H1 (cell line): ENCODE results near the gene C7orf25. TPM values are rescaled to one million over a fixed set of nuclear protein-coding genes. Genes with fewer than 3 reads are reported as not detected.

Experiments used
- CTCF ChIA-PET: fragments of 300-600 bp; sonication (Branson Sonifier 250); formaldehyde crosslinking; loops from one replicate; lab custom pipeline; 2021; ENCODE audit not compliant: partially characterized antibody; lab: Charles Lee
- POLR2A ChIA-PET: fragments of 300-600 bp; sonication (Branson Sonifier 250); formaldehyde crosslinking; loops from one replicate; lab custom pipeline; 2021; ENCODE audit warnings: inconsistent platforms; ENCODE audit not compliant: partially characterized antibody; lab: Charles Lee
- DNase-seq, 2 experiments: peaks; one replicate each; pipeline versions ENCODE4 v3.0.0 to v3.0.0-alpha.2; 2010 to 2022; ENCODE audit warnings: low spot score in 2 of 2, low read depth in 1 of 2, mixed read lengths in 1 of 2
- FAIRE-seq: peaks from 2 replicates; lab custom pipeline; 2011; peaks lifted over from hg19 to GRCh38; lab: Jason Lieb, UNC
- H2AFZ ChIP-seq: 2 replicates; pipeline ENCODE4 v1.8.1; 2012; ENCODE audit warnings: low read length, inconsistent platforms
- H2AK5ac ChIP-seq: 2 replicates; pipeline ENCODE4 v1.6.1; 2013; ENCODE audit warnings: low read depth, low read length
- H2BK120ac ChIP-seq: replicated peaks from 2 replicates; pipeline ENCODE3; 2013; ENCODE audit warnings: low read depth, low read length, inconsistent platforms
- H2BK12ac ChIP-seq: 2 replicates; pipeline ENCODE4 v1.6.1; 2013; ENCODE audit warnings: low read depth, low read length
- H2BK15ac ChIP-seq: 2 replicates; pipeline ENCODE4 v1.6.1; 2013; ENCODE audit warnings: low read length
- H2BK20ac ChIP-seq: 2 replicates; pipeline ENCODE4 v1.6.1; 2013; ENCODE audit warnings: low read length
- H2BK5ac ChIP-seq: 2 replicates; pipeline ENCODE4 v1.6.1; 2013; ENCODE audit warnings: low read depth, low read length
- H3K14ac ChIP-seq: 2 replicates; pipeline ENCODE4 v1.6.1; 2013; ENCODE audit warnings: inconsistent platforms; ENCODE audit not compliant: insufficient read length
- H3K18ac ChIP-seq: 2 replicates; pipeline ENCODE4 v1.6.1; 2013; ENCODE audit warnings: low read length; ENCODE audit errors: extremely low read depth
- H3K23ac ChIP-seq: 2 replicates; pipeline ENCODE4 v1.6.1; 2013; ENCODE audit warnings: inconsistent platforms; ENCODE audit not compliant: insufficient read length
- H3K23me2 ChIP-seq: 2 replicates; pipeline ENCODE4 v1.6.1; 2013; ENCODE audit warnings: low read depth, low read length
- H3K27ac ChIP-seq: 2 replicates; pipeline ENCODE4 v1.6.1; 2011; ENCODE audit warnings: low read depth, low read length, inconsistent platforms
- H3K27me3 ChIP-seq, 4 experiments: replicated peaks in 1 of 4; 1 replicate in 1 of 4; 2 replicates in 3 of 4; pipeline versions ENCODE4 v1.6.1 to v1.8.1; 2011 to 2013; ENCODE audit warnings: low read length in 3 of 4, mild to moderate bottlenecking in 3 of 4, inconsistent platforms in 2 of 4, mixed read lengths in 2 of 4, moderate library complexity in 1 of 4; ENCODE audit not compliant: control insufficient read depth in 3 of 4, insufficient read depth in 3 of 4; ENCODE audit errors: extremely low read depth in 1 of 4
- H3K36me3 ChIP-seq, 4 experiments: 2 replicates each; pipeline versions ENCODE4 v1.6.1 to v1.8.1; 2011 to 2013; ENCODE audit warnings: mild to moderate bottlenecking in 4 of 4, low read length in 3 of 4, moderate library complexity in 2 of 4, control low read depth in 1 of 4, inconsistent platforms in 1 of 4; ENCODE audit not compliant: insufficient read depth in 4 of 4, control insufficient read depth in 2 of 4
- H3K4ac ChIP-seq: replicated peaks from 2 replicates; pipeline ENCODE3; 2013; ENCODE audit warnings: low read length, low read depth, mixed read lengths, inconsistent platforms; ENCODE audit not compliant: insufficient read length
- H3K4me1 ChIP-seq, 4 experiments: replicated peaks in 1 of 4; 1 replicate in 1 of 4; 2 replicates in 3 of 4; pipeline versions ENCODE4 v1.6.1 to v1.8.1; 2011 to 2013; ENCODE audit warnings: low read length in 3 of 4, inconsistent platforms in 2 of 4, mixed read lengths in 1 of 4; ENCODE audit not compliant: insufficient read depth in 4 of 4, control insufficient read depth in 3 of 4
- H3K4me2 ChIP-seq, 2 experiments: 2 replicates each; pipeline versions ENCODE4 v1.6.1 to v1.8.1; 2011 to 2013; ENCODE audit warnings: low read depth in 2 of 2, low read length in 2 of 2, control low read depth in 1 of 2, inconsistent platforms in 1 of 2, mild to moderate bottlenecking in 1 of 2; ENCODE audit not compliant: insufficient read depth in 1 of 2
- H3K4me3 ChIP-seq, 4 experiments: fragments of 200-600, 300-600 bp in 1 of 4; sonication (generic), shearing (Covaris generic), sonication (Bioruptor Twin) in 1 of 4; 2 replicates each; pipeline versions ENCODE4 v1.5.1 to v1.8.1; 2011 to 2016; ENCODE audit warnings: low read length in 4 of 4, low read depth in 3 of 4, control low read depth in 2 of 4, inconsistent platforms in 2 of 4, mild to moderate bottlenecking in 2 of 4, mixed read lengths in 1 of 4, moderate library complexity in 1 of 4; ENCODE audit not compliant: insufficient read depth in 2 of 4; ENCODE audit errors: extremely low read depth in 1 of 4
- H3K56ac ChIP-seq: replicated peaks from 2 replicates; pipeline ENCODE3; 2013; ENCODE audit warnings: low read depth, mild to moderate bottlenecking, mixed read lengths, low read length, inconsistent platforms; ENCODE audit not compliant: insufficient read length
- H3K79me1 ChIP-seq: 2 replicates; pipeline ENCODE4 v1.6.1; 2013; ENCODE audit warnings: low read depth, low read length, control low read depth
- H3K79me2 ChIP-seq, 2 experiments: 2 replicates each; pipeline versions ENCODE4 v1.6.1 to v1.8.1; 2012 to 2013; ENCODE audit warnings: low read length in 2 of 2, mild to moderate bottlenecking in 2 of 2, inconsistent platforms in 1 of 2; ENCODE audit not compliant: insufficient read depth in 2 of 2, control insufficient read depth in 1 of 2
- H3K9ac ChIP-seq, 4 experiments: replicated peaks in 1 of 4; 1 replicate in 1 of 4; 2 replicates in 3 of 4; pipeline versions ENCODE4 v1.6.1 to v1.8.1; 2011 to 2013; ENCODE audit warnings: low read depth in 3 of 4, low read length in 3 of 4, control low read depth in 2 of 4, mild to moderate bottlenecking in 2 of 4, moderate library complexity in 2 of 4, inconsistent platforms in 1 of 4; ENCODE audit errors: extremely low read depth in 1 of 4
- H3K9me3 ChIP-seq, 2 experiments: 2 replicates each; pipeline versions ENCODE4 v1.6.1 to v1.8.1; 2012 to 2013; ENCODE audit warnings: mild to moderate bottlenecking in 2 of 2, moderate library complexity in 2 of 2, control low read depth in 1 of 2, inconsistent platforms in 1 of 2, low read depth in 1 of 2, low read length in 1 of 2, mixed read lengths in 1 of 2; ENCODE audit not compliant: insufficient read depth in 2 of 2
- H4K20me1 ChIP-seq, 2 experiments: replicated peaks in 1 of 2; 2 replicates each; pipeline versions ENCODE3 to v1.8.1; 2011 to 2013; ENCODE audit warnings: inconsistent platforms in 2 of 2, low read length in 2 of 2, mild to moderate bottlenecking in 1 of 2; ENCODE audit not compliant: insufficient read depth in 2 of 2, control insufficient read depth in 1 of 2
- H4K5ac ChIP-seq: 2 replicates; pipeline ENCODE4 v1.6.1; 2013; ENCODE audit warnings: low read length, low read depth, mixed read lengths, inconsistent platforms; ENCODE audit not compliant: insufficient read length
- H4K8ac ChIP-seq: 2 replicates; pipeline ENCODE4 v1.8.0; 2013; ENCODE audit warnings: mild to moderate bottlenecking, moderate library complexity, low read length, inconsistent platforms; ENCODE audit not compliant: insufficient read depth; ENCODE audit errors: extremely low read depth
- H4K91ac ChIP-seq: replicated peaks from 2 replicates; pipeline ENCODE3; 2013; ENCODE audit warnings: low read length, mixed read lengths, inconsistent platforms; ENCODE audit not compliant: insufficient read length
- BACH1 ChIP-seq: IDR thresholded peaks from 2 replicates; pipeline ENCODE4 v1.6.1; 2012; ENCODE audit warnings: low read length, improper control_type of control experiment
- BRCA1 ChIP-seq: IDR thresholded peaks from 2 replicates; pipeline ENCODE4 v1.6.1; 2012; ENCODE audit warnings: low read depth, low read length, improper control_type of control experiment
- CBX5 ChIP-seq: fragments of 300-800, 300-1000 bp; sonication (generic); IDR thresholded peaks from 2 replicates; pipeline ENCODE4 v1.7.1; 2016; ENCODE audit warnings: antibody characterized with exemption, low read length, low read depth
- CHD1 ChIP-seq: IDR thresholded peaks from 2 replicates; pipeline ENCODE4 v1.6.1; 2012; ENCODE audit warnings: low read depth, low read length, improper control_type of control experiment
- EZH2 ChIP-seq: fragments of 200-600 bp; sonication (generic); IDR thresholded peaks from 2 replicates; pipeline ENCODE4 v1.7.1; 2012; ENCODE audit warnings: low read depth, mild to moderate bottlenecking, moderate library complexity, low read length, inconsistent platforms; ENCODE audit not compliant: severe bottlenecking
- KDM5A ChIP-seq: fragments of 200-600 bp; IDR thresholded peaks from 2 replicates; pipeline ENCODE4 v1.7.1; 2012; ENCODE audit warnings: mild to moderate bottlenecking, low read length, inconsistent platforms, mixed read lengths
- RBBP5 ChIP-seq: IDR thresholded peaks from 2 replicates; pipeline ENCODE4 v1.7.1; 2012; ENCODE audit warnings: low read depth, mild to moderate bottlenecking, inconsistent platforms, low read length, moderate library complexity, borderline replicate concordance
- SIRT6 ChIP-seq: IDR thresholded peaks from one replicate; pipeline ENCODE4 v1.7.1; 2012; ENCODE audit warnings: low read length, inconsistent platforms
- SP4 ChIP-seq: IDR thresholded peaks from 2 replicates; pipeline ENCODE4 v1.6.1; 2012; ENCODE audit warnings: low read length, inconsistent platforms
- WGBS, 2 experiments: shearing (Covaris generic) in 1 of 2; methylation state at CpG; one replicate each; pipeline versions ENCODE4 v1.1.6 to v1.1.7; 2013 to 2015; ENCODE audit warnings: low lambda C conversion rate in 2 of 2, mixed read lengths in 2 of 2, inconsistent platforms in 1 of 2, low coverage in 1 of 2, missing lambda C conversion rate in 1 of 2; ENCODE audit not compliant: insufficient replicate concordance in 2 of 2, insufficient coverage in 1 of 2, insufficient read length in 1 of 2; ENCODE audit errors: extremely low coverage in 1 of 2, missing lambda C conversion rate in 1 of 2; 5-methylcytosine and 5-hydroxymethylcytosine counted together
- polyA plus RNA-seq, 7 experiments: library from polyadenylated mRNA; depleted of rRNA in 3 of 7; stranded (reverse) in 5 of 7; unstranded in 2 of 7; fragments of >200 nt in 5 of 7; fragments of 200-250 nt in 2 of 7; gene quantifications; 1 replicate in 5 of 7; 2 replicates in 1 of 7; 4 replicates in 1 of 7; pipeline versions ENCODE4 v1.2.1 to v1.2.3, GENCODE V29; 2011 to 2013; ENCODE audit warnings: missing spikeins in 2 of 7, mixed read lengths in 2 of 7
- total RNA-seq: library from RNA; stranded (reverse); fragmentation: NEBNext Ultra II Directional; extraction: Animal tissue kit (Norgen Biotek cat#: 25700); gene quantifications from 2 replicates; pipeline ENCODE4 v1.2.1, GENCODE V29; 2021

Gene C7orf25
- total and polyA plus RNA-seq, 2 of the 8 experiments (the other 6 are each of a cell fraction or from before 2014, with no cell fraction given), result 0.70 to 4.5 TPM

GRCh38 chr7:42961170-42961569, 49.3 kb upstream of the C7orf25 start:
- H2AK5ac ChIP-seq, result no peak overlapping the region
- no peak overlapping the region for H2AFZ ChIP-seq
- no peak overlapping the region for H2BK20ac ChIP-seq
- no peak overlapping the region for H3K4ac ChIP-seq
- H2BK15ac ChIP-seq, result no peak overlapping the region
- FAIRE-seq (no peak), DNase-seq (no peak)
- 94% methylated on average over 2 of the region's 2 CpGs; no CpG with 5 or more reads in 1 of the 2 experiments for WGBS, 2 experiments
- no peak overlapping the region for H2BK5ac ChIP-seq
- H4K5ac ChIP-seq, result no peak overlapping the region
- no peaks in the 10 kb centered on the region for H3K27me3 ChIP-seq
- peaks cover 9 to 22% of the 10 kb centered on the region in 2 experiments; a peak in 3 of 4 replicates for H3K9me3 ChIP-seq
- H3K4me1 ChIP-seq, result peaks cover 0 to 3% (median under 1%) of the 10 kb centered on the region in 4 experiments; a peak in 1 of 7 replicates
- no peaks in the 10 kb centered on the region for H3K79me1 ChIP-seq
- H3K14ac ChIP-seq, result no peak overlapping the region
- H3K4me3 ChIP-seq, result no peak overlapping the region
- no peak overlapping the region for H3K56ac ChIP-seq
- H4K20me1 ChIP-seq, result no peaks in the 10 kb centered on the region
- no peak overlapping the region for H3K9ac ChIP-seq
- no peak overlapping the region for H4K8ac ChIP-seq
- H3K36me3 ChIP-seq, result no peaks in the 10 kb centered on the region; a peak in 1 of 8 replicates
- H3K4me2 ChIP-seq, result no peak overlapping the region
- no peak overlapping the region for H3K18ac ChIP-seq
- peaks cover 2% of the 10 kb centered on the region; the same call in 1 of the 2 replicates for H3K23me2 ChIP-seq
- H3K27ac ChIP-seq, result no peak overlapping the region
- H2BK12ac ChIP-seq, result no peak overlapping the region
- ChIA-PET CTCF (interaction anchor here (1.2 to 4.1 kb wide), 3 partner anchors 15 to 22 kb away, joined by 3 to 22 read pairs (median 11); no protein-coding TSS in a partner anchor), POLR2A (interaction anchor here (1.3 kb wide), 1 partner anchor 49 kb away, joined by 3 read pairs; the partner anchor contains the start of gene C7orf25)
- H3K23ac ChIP-seq, result no peak overlapping the region
- TF ChIP-seq SP4 (no peak), BRCA1 (no peak), RBBP5 (no peak), CBX5 (no peak), SIRT6 (no peak), EZH2 (no peak), BACH1 (no peak), CHD1 (no peak), KDM5A (no peak)
- H4K91ac ChIP-seq, result no peak overlapping the region
- no peak overlapping the region for H2BK120ac ChIP-seq
- no peaks in the 10 kb centered on the region for H3K79me2 ChIP-seq
